Measurements from ENCODE around the gene NEDD4L.
"Not testable (repeated sequence)": the region's sequence is repeated elsewhere in the genome, so short reads cannot be mapped to it uniquely, and the experiment has no call there.

Gene NEDD4L

DNA sequence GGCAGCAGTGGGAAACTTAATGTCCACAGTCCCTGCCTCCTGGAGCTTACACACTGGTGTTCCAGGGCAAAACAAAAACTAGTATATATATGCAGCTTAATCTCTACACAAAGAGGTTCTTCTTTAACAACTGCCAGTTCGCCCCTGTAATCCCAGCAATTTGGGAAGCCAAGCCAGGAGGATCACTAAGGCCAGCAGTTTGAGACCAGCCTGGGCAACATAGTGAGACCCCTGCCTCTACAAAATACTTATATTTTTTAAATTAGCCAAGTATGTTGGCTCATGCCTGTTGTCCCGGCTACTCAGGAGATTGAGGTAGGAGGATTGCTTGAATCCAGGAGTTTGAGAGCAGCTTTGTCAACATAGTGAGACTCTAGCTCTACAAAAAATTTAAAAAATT, 17.2 kb upstream of the NEDD4L start:
- no peak for DNase-seq (ENCODE audit: low read depth, low spot score)

DNA sequence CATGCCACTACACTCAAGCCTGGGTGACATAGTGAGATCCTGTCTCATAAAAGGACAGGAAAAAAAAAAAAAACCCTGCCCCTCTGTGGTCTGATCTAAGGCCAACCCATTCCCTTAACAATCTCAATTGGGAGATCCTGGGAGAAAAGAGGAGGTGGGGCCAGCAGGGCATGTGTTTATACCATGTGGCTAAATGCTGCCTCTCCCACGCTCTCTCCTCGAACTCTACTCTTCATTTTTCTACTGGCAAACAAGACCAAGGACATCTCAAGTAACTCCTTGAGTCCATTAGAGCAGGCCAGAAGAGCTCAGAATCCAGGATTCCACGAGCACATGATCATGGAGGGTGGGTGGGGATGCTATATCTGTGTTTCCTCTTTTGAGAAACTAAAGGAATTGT, 16.7 kb upstream of the NEDD4L start:
- no peak for DNase-seq (ENCODE audit: low read depth, low spot score)

DNA sequence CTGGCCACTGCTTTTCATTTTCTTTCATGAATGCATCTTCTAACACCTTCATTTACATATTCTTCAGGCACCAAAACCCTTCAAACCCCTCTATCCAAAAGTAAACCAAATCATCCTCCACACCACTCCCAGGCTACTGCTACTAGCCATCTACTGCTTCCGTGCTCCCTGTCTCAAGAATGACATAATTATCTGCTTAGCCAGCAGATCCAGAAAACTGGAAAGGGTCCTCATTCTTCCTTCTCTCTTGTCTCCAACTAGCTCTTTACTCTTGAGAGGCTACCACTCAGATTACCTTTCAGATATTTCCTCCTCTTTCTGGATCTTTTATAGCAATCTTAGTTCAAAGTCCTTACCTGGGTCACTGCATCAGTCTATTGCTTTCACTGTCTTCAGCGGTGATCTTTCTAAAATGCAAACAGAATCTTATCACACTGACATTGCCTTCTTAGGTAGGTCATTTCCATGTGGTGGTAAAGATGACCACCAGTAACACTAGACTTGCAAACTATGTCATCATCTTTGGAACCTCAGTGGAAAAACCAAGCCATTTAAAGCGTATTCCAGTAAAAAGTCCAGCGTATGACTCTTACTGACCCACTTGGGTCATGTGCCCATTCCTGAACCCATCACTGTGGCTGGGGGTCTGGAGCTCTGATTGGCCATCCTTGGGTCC, 15.8 kb upstream of the NEDD4L start:
- DNase-seq (ENCODE audit: low read depth, low spot score) = no peak

DNA sequence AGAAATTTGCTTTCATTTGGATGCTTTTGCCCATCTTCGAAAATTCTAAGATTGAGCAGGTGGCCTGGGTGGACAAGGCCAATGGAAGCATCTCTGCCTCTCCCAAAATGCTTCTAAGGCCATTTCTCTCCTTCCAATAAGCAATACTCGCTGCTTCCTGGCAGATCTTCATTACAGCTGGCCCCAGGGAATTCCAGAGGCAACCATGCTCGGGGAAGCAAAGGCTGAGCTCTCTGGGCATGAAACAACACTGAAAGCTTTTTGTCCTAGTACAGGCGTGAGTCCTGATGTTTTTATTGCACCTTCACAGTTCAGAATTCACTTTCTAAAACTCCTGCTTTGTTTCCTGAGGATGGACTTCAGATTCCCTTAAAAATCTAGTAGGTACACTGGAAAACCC, 11.8 kb upstream of the NEDD4L start:
- no peak for DNase-seq (ENCODE audit: low read depth, low spot score)

DNA sequence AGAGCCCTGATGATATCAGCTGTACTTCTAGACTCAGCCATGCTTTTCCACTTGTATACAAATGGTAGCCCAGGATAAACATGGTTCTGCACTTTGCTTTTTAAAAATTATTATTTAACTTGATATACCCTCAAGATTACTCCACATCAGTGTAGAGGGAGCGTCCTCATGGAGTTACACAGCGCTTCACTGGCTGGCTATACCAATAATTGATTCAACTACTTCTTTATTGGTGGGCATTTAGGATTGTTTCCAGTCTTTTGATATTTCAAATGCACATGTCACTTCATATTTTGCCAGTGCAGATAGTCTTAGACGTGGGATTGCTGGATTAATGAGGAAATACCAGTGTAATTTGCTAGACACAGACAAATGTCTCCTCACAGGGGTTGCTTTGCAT, 10.8 kb upstream of the NEDD4L start:
- DNase-seq (ENCODE audit: low read depth, low spot score) = no peak

DNA sequence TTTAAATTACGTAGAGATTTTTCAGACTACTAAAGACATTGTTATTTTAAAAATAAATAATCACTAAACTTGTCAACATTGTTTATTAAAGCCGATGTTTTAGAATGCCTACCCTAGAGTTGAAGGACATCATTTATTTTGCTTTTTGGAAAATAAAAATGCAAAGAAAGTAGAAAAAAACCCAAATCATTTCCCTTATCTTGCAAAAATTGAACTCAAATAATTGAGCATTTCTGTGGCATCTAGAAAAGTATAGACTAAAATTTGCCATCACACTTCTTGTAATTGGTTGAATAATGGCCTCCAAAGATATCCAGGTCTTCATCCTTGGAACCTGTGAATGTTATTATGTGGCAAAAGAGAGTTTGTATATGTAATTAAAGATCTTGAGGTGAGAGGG, 9.7 kb upstream of the NEDD4L start:
- no peak for DNase-seq (ENCODE audit: low read depth, low spot score)

DNA sequence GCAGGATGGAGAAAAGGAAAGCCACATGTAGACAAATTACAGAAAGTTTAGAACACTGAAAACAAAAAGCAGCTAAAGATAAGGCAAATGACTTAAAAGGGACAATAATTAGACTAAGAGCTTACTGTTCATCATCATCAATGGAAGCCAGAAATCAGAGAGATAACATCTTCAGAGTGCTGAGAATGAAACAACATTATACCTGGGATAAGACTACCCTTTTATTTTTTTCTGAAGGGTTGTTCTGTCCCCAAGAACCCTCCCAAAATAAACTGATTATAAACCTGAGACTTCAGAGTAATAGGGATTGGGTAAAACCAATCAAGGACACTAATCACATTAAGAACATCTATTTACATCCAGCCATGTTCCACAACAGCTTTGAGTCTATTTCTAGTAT, 6.9 kb upstream of the NEDD4L start:
- DNase-seq (ENCODE audit: low read depth, low spot score) = no peak

DNA sequence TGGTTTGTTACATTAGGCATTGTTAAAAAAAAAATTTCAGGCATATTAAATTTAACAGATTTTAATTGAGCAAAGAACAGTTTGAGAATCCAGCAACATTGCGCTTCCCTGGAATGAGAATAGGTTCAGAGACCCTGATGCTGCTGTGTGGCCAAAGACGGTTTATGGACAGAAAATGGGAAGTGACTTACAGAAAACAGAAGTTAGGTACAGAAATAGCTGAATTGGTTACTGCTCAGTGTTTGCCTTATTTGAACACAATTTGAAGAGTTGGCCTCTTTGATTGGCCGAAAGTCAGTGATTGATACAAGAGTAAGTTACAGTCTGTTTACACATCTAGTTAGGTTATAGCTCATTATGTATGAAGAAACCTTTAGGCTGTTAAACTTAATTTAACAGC, 6.0 kb upstream of the NEDD4L start:
- DNase-seq (ENCODE audit: low read depth, low spot score) = no peak

DNA sequence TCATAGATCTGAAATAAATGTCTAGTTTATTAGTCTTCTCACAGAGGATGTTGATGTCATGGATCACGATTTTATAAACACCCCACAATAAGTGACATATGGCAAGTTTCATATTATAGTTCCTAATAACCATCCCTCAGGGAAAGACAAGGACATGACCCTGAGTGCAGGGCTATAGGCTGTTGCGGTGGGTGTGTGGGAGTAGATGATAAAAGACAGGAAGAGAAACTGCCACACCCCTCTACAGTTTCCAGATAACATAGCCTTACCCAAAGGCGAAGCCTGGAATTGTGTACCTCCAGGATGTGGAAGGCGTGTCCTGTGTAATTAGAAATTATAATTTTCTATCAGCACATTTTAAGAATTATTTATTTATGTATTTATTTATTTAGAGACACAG, 2.4 kb upstream of the NEDD4L start:
- no peak for DNase-seq (ENCODE audit: low read depth, low spot score)

DNA sequence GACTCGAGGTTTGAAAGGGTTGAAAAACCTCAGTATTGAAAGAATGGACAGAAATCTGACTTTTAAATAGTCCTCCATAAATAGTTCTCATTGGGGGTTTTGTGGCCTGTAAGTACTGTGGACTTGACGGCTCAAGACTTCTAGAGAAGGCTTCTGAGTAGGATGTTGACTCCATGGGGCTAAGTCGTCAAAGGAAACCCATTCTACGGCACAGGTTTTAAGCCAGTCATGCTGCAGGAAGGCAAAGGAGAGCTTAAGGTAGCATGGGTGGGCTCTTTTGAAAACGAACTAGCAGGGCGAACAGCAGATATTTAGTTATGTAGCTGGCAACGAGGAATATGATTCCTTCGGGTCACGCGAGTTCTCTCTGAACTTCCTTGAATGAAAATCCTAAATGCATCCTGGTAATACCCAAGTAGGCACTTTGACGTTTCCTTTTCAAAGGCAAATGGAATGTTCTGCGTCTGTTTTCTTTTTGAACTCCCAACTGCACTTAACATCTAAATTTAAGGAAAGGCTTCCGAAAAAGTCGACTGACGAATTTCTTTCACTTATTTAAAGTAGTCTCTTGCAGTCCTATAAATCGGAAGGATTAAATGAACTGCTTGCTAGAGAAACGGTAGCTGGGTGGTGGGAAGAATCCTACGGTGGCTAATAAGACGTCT, 1.1 kb upstream of the NEDD4L start:
- no peak for DNase-seq (ENCODE audit: low read depth, low spot score)

DNA sequence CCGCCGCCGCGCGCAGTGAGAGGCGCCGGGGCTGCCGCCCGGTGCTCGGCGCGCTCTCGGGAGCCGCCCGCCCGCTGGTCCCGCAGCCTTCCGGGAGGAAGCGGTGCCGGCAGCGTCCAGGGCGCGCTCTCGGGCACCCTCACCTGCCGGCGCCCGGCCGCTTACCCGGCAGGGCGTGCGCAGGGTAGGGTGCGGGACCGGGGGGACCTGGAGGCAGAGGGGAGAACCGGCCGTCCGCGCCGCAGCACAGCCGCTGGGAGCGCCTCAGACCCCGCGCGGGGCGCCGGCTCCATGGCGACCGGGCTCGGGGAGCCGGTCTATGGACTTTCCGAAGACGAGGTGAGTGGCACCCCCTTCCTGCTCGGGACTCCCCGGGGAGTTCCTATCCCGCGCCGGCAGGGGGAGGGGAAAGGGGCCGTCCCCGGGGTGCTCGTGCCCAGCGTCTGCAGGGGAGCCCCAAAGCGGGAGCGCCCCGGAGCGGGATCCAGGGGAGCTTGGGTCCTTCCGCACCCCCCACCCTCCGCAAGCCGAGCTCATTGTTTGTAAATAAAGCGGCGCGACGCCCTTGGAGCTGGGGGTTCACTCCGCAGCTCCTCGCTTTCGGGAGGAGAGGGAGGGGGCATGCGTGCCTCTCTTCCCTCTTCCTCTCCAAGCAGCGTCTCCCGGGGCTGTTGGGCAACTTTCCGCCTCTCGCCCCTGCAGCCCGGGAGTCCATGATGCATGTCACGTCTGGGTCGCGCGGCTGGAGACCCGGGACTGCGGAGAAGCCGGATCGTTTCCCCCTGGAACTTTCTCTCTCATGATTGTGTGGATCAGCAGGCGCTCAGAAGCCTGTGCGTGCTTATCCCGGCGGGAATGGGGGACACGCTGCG, 580 bp downstream of the NEDD4L start:
- no peak for DNase-seq (ENCODE audit: low read depth, low spot score)

DNA sequence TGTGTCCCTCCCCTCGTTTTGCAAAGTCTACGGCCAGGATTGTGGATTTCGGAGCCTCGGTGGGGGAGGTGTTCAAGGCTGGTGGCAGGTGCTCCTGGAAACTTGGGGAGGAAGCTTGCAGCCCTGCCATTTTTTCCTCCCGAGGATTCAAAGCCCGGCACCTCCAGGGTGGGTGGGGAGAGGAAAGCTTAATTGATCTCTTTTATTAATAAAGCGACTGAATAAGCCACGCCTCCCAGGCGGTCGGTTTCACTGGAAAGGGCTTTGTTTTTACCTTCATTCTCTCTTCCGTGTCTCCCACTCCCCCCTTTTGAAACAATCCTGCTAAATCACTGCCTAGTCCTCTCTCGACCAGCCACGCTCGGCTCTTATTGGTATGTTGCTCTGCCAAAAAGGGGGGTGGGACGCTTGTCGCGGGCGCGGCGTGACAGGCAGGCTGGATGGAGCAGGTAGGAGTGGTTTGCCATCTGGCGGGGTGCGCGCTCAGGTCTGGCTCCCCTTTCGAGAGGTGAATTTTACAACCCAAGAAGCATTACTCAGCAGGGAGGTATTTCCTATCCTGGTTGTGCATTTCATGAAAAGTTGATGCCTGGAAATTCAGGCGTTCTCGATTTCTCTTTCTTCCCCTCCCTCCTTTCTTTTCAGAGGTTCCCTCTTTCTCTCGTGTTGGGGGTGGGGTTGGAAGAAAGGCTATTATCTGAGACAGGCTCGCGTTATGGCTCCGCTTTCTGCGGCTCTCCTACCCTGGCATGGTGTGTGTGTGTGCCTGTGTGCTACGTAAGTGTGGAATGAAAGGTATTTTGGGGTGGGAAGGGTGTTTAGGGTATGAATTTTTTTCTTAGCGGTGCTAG, 1.4 kb downstream of the NEDD4L start:
- DNase-seq (ENCODE audit: low read depth, low spot score) = no peak

DNA sequence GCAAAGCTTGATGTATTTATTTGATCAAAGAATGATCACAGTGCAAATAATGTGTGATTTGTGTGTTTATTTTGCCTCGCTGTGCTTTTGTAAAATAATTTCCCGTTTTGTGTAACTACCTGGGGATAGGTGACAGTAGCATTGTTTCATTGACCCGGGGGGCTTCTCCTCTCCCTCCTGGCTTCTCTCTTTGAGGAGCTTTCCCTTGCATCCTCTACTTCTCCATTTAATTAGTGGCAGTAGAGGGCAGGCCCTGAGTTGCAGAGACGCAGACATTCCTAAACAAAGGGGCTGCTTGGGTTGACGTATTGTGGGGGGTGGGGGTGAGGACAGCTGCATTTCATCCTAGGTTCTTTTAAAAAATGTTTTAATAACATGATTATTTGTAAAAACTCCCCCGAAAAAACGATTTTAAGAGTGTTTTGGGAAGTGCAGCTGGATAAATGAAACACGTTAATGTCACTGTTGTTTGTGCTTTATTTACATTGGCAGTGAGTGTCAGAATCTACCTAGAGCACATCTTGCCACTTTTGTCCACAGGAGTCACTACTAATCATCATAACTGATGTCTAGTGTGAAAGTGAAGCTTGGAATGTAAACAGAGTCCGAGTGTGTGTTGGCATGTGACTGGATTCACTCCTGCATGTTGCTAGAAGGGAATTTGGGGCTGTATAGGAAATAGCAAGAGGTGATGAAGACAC, 2.2 kb downstream of the NEDD4L start:
- no peak for DNase-seq (ENCODE audit: low read depth, low spot score)

DNA sequence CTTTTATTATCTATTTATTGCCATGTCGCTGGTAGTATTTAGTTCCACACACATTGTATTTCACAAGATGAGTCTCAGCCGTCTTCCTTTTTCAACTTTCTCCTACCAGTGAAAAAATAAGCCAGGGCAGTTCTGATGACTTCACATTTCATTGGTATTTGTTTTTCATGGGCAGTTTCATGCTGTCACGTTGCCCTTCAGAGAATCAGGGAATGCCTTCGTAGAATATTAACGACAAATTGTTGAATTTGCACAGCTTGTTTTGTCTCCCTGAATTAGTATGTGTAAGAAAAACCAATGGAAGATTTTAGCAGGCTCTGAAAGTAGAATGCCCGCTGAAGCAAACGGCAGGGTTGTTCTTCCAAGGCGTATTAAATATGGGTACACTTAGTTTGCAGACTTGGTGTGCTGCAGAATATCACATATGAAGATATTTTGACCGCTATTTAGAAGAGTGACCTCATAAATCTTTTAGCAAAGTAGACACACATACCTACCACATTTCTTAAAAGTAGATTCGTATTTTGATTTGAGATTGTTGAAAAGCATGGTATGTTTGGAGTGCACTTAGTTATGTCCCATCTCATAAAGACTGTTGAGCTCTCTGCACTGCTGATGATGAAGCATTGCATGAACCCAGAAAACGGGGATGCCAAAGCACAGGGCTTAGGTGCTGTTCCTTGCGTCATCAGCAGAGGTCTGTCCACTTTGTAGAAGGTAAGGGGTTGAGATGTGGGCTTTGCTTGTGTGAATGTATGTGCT, 2.9 kb downstream of the NEDD4L start:
- DNase-seq (ENCODE audit: low read depth, low spot score) = no peak

DNA sequence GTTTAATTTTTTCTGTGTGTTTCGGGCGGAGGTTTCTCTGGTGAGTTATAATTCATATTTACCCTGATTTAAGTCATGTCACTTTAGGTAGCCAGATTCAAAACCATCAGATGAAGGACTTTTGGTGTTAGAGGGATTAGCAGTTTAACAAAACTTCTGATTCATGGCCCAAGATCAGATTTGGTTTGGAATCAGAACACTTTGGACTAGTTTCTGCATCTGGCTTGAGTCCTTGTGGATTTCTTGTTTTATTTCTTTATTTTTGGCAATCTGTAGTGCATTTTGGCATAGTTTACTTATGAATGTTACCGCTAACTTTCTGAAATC, 3.5 kb downstream of the NEDD4L start:
- no peak for DNase-seq (ENCODE audit: low read depth, low spot score)

DNA sequence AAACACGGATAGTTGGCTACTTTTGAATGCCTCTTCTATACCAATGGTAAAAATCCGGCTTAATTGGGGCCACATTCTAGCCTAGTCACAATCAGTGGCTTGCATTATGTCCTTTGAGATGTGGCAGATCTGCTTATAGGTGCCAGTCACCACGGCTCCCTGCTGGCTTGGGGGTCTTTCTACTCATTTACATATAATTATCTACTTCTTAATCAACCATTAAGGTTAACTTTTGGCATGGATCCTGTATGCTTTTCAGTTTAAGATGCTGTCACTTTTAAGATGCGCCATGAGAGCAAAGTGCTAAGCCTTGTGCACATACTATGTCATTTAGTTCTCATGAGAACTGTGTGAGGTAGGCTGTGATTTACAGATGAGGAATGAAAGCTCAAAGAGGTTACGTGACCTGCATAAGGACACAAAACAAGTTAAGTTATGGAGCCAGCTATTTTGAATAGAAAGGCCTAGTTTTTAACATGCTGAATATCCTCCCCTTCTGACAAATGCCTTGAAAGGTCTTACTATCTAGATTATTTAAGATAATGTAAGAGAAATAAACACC, 4.1 kb downstream of the NEDD4L start:
- no peak for DNase-seq (ENCODE audit: low read depth, low spot score)

DNA sequence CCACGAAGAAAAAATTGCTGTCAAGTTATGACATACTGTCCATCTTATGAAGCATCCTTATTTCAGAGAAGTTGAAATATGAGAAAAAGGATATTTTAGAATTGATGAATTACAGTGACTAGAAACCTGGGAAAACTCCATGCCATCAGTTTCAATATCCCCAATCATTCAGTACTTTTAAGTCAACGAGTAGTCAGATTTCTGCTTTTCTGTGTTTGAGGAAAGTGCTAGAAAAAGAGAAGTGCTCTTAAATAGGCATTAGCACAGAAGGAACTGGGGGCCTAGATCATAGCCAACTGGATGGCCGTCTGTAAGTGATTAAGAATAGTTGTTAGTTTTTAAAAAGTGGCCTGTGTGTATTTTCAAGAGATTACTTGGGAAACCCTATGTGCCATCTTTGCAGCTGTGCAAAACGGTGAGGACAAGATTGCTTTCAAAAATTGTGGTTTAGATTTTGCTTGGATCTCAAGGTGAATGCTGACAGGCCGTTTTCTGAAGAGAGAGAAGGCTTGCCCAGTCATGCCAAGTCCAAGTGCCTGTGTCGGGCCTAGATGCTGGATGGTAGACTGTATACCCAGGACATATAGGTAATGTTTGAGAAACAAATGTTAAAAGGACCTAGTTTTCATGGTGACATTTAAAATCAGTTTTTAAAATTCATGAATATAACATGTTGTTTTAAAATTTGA, 5.1 kb downstream of the NEDD4L start:
- DNase-seq (ENCODE audit: low read depth, low spot score) = no peak

DNA sequence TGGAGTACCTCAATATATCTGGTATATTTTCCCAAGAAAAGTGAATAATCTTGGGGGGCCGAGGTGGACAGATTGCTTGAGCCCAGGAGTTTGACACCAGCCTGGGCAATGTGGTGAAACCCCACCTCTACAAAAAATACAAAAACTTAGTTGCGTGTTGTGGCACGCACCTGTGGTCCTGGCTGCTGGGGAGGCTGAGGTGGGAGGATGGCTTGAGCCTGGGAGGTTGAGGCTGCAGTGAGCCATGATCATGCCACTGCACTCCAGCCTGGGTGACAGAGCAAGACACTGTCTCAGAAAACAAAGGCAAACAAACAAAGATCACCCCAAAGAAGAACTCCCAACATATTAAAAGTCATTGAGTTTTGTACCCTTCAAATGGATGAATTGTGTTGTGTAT, 6.9 kb downstream of the NEDD4L start:
- not testable (repeated sequence) for DNase-seq (ENCODE audit: low read depth, low spot score)

DNA sequence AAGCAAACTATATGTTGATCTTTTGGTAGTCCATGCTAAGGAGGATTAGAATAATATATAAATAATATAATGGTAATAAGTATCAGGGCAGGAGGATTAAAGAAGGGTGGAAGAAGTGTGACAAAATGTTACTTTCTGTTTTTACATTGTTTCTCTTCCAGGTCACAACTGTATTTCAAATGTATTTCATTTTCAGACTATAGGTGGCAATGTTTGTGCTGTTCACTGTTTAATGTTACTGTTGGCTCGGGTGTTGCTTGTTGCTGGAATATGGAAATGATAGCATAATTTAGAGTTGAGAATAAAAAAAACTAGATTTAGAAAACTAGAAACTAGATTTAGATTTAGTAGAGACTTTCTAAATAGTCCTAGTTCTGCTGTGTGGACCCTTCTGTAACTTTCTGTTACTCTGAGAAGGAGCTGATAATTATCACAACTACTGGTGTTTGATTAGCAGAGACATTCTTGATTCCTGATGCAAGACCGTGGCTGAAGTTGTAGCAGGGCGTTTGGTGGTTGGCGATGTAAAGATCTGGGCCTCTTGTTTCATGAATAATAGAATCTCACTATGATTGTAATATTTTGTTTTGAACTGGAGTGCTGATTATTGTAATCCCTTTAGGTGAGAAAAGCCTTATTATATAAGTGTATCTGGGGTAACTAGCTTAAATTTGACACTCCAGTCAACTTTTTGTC, 7.9 kb downstream of the NEDD4L start:
- DNase-seq (ENCODE audit: low read depth, low spot score) = no peak
